ENCODE results near the gene ZNF292. TPM values are rescaled to one million over a fixed set of nuclear protein-coding genes. Genes with fewer than 3 reads are reported as not detected.

Gene ZNF292
- total RNA-seq (119 TPM), polyA plus RNA-seq (10 to 100 TPM; 25.6 to 44.1 (median 29.4) TPM)

GRCh38 chr6:87154993-87155841, at the start of gene ZNF292:
TSS of gene ZNF292 (plus strand) at chr6:87155565. CDS start at chr6:87155592, 27 bp downstream.
- peaks cover 75% of the 10 kb centered on the region for H3K4me1 ChIP-seq (ENCODE audit: control insufficient read depth, insufficient read depth, low read length, poor library complexity, severe bottlenecking)
- peak; percentile 92 to 99 (median 94) for DNase-seq
- Mint-ChIP-seq H3K36me3 (peaks cover 3% of the 10 kb centered on the region), H3K27ac (peak within 1 kb of the TSS; percentile 94 to 98 (median 98)), H3K4me1 (peaks cover 31 to 66% (median 42%) of the 10 kb centered on the region in 4 donors), H3K27me3 (no peaks in the 10 kb centered on the region), H3K4me3 (peak within 1 kb of the TSS; percentile 92 to 99 (median 96)), H3K9me3 (peaks cover 0 to 4% (median 0%) of the 10 kb centered on the region in 7 donors)
- H3K9me3 ChIP-seq (ENCODE audit: control insufficient read depth in 2 of 2, low read length in 2 of 2) = no peaks in the 10 kb centered on the region
- ATAC-seq (ENCODE audit: low read depth in 2 of 2) = peak; percentile 77 to 81
- peak within 1 kb of the TSS; percentile 99 for H3K27ac ChIP-seq (ENCODE audit: insufficient read depth, low read length, poor library complexity, severe bottlenecking)
- H3K27me3 ChIP-seq (ENCODE audit: control insufficient read depth, insufficient read depth, low read length) = no peaks in the 10 kb centered on the region
- H3K36me3 ChIP-seq (ENCODE audit: control insufficient read depth, insufficient read depth, low read length) = no peaks in the 10 kb centered on the region
- peak within 1 kb of the TSS; percentile 91 for H3K4me3 ChIP-seq (ENCODE audit: low read depth, low read length)

GRCh38 chr6:87105823-87106222, 49.5 kb upstream of the ZNF292 start:
- Histone ChIP-seq H3K36me3 (ENCODE audit: control insufficient read depth, insufficient read depth, low read length) (no peaks in the 10 kb centered on the region), H3K4me1 (ENCODE audit: control insufficient read depth, insufficient read depth, low read length, poor library complexity, severe bottlenecking) (no peaks in the 10 kb centered on the region), H3K27me3 (ENCODE audit: control insufficient read depth, insufficient read depth, low read length) (peaks cover 1% of the 10 kb centered on the region), H3K27ac (ENCODE audit: insufficient read depth, low read length, poor library complexity, severe bottlenecking) (no peak overlapping the region), H3K9me3 (ENCODE audit: control insufficient read depth in 2 of 2, low read length in 2 of 2) (no peaks in the 10 kb centered on the region), H3K4me3 (ENCODE audit: low read depth, low read length) (no peak overlapping the region)
- no peaks in the 10 kb centered on the region for H3K36me3 Mint-ChIP-seq
- DNase-seq (no peak), ATAC-seq (ENCODE audit: low read depth in 2 of 2) (no peak)
- peaks cover 0 to 2% (median 0%) of the 10 kb centered on the region in 7 donors for H3K9me3 Mint-ChIP-seq
- no peak overlapping the region for H3K27ac Mint-ChIP-seq
- no peak overlapping the region for H3K4me3 Mint-ChIP-seq
- peaks cover 11% of the 10 kb centered on the region for H3K27me3 Mint-ChIP-seq
- no peaks in the 10 kb centered on the region for H3K4me1 Mint-ChIP-seq

GRCh38 chr6:87110636-87111035, 44.7 kb upstream of the ZNF292 start:
- Mint-ChIP-seq H3K9me3 (peaks cover 0 to 2% (median 0%) of the 10 kb centered on the region in 7 donors), H3K4me3 (no peak overlapping the region), H3K27me3 (peaks cover 21% of the 10 kb centered on the region), H3K27ac (no peak overlapping the region), H3K4me1 (peaks cover 0 to 4% (median 0%) of the 10 kb centered on the region in 4 donors), H3K36me3 (no peaks in the 10 kb centered on the region)
- H3K9me3 ChIP-seq (ENCODE audit: control insufficient read depth in 2 of 2, low read length in 2 of 2) = no peaks in the 10 kb centered on the region
- no peaks in the 10 kb centered on the region for H3K36me3 ChIP-seq (ENCODE audit: control insufficient read depth, insufficient read depth, low read length)
- H3K27ac ChIP-seq (ENCODE audit: insufficient read depth, low read length, poor library complexity, severe bottlenecking) = no peak overlapping the region
- no peak for DNase-seq
- no peaks in the 10 kb centered on the region for H3K4me1 ChIP-seq (ENCODE audit: control insufficient read depth, insufficient read depth, low read length, poor library complexity, severe bottlenecking)
- H3K4me3 ChIP-seq (ENCODE audit: low read depth, low read length) = no peak overlapping the region
- no peak for ATAC-seq (ENCODE audit: low read depth in 2 of 2)
- H3K27me3 ChIP-seq (ENCODE audit: control insufficient read depth, insufficient read depth, low read length) = peaks cover 1% of the 10 kb centered on the region

GRCh38 chr6:87115402-87116135, 39.8 kb upstream of the ZNF292 start:
- Histone ChIP-seq H3K27ac (ENCODE audit: insufficient read depth, low read length, poor library complexity, severe bottlenecking) (no peak overlapping the region), H3K9me3 (ENCODE audit: control insufficient read depth in 2 of 2, low read length in 2 of 2) (no peaks in the 10 kb centered on the region), H3K36me3 (ENCODE audit: control insufficient read depth, insufficient read depth, low read length) (no peaks in the 10 kb centered on the region), H3K4me1 (ENCODE audit: control insufficient read depth, insufficient read depth, low read length, poor library complexity, severe bottlenecking) (no peaks in the 10 kb centered on the region), H3K4me3 (ENCODE audit: low read depth, low read length) (no peak overlapping the region), H3K27me3 (ENCODE audit: control insufficient read depth, insufficient read depth, low read length) (no peaks in the 10 kb centered on the region)
- peaks cover 0 to 4% (median 0%) of the 10 kb centered on the region in 4 donors for H3K4me1 Mint-ChIP-seq
- H3K4me3 Mint-ChIP-seq = no peak overlapping the region
- ATAC-seq (ENCODE audit: low read depth in 2 of 2) (no peak), DNase-seq (peak in 1 of 3 donors; percentile 23)
- H3K27me3 Mint-ChIP-seq = peaks cover 44% of the 10 kb centered on the region
- no peaks in the 10 kb centered on the region for H3K9me3 Mint-ChIP-seq
- no peaks in the 10 kb centered on the region for H3K36me3 Mint-ChIP-seq
- no peak overlapping the region for H3K27ac Mint-ChIP-seq

- ATAC-seq (ENCODE audit: low read depth in 2 of 2) = no peak
- Histone ChIP-seq H3K4me1 (ENCODE audit: control insufficient read depth, insufficient read depth, low read length, poor library complexity, severe bottlenecking) (no peaks in the 10 kb centered on the region), H3K9me3 (ENCODE audit: control insufficient read depth in 2 of 2, low read length in 2 of 2) (no peaks in the 10 kb centered on the region), H3K4me3 (ENCODE audit: low read depth, low read length) (no peak overlapping the region), H3K27me3 (ENCODE audit: control insufficient read depth, insufficient read depth, low read length) (peaks cover 2% of the 10 kb centered on the region), H3K36me3 (ENCODE audit: control insufficient read depth, insufficient read depth, low read length) (no peaks in the 10 kb centered on the region), H3K27ac (ENCODE audit: insufficient read depth, low read length, poor library complexity, severe bottlenecking) (no peak overlapping the region)
- Mint-ChIP-seq H3K4me1 (no peaks in the 10 kb centered on the region), H3K4me3 (no peak overlapping the region), H3K9me3 (no peaks in the 10 kb centered on the region), H3K27me3 (peaks cover 42% of the 10 kb centered on the region), H3K36me3 (no peaks in the 10 kb centered on the region), H3K27ac (no peak overlapping the region)
- DNase-seq = no peak
These were observed 38.4 kb upstream of the ZNF292 start for GRCh38 chr6:87116922-87117321.

GRCh38 chr6:87118054-87118453, 37.3 kb upstream of the ZNF292 start:
- no peak overlapping the region for H3K27ac ChIP-seq (ENCODE audit: insufficient read depth, low read length, poor library complexity, severe bottlenecking)
- no peaks in the 10 kb centered on the region for H3K4me1 ChIP-seq (ENCODE audit: control insufficient read depth, insufficient read depth, low read length, poor library complexity, severe bottlenecking)
- no peak for DNase-seq
- no peaks in the 10 kb centered on the region for H3K36me3 ChIP-seq (ENCODE audit: control insufficient read depth, insufficient read depth, low read length)
- H3K4me3 ChIP-seq (ENCODE audit: low read depth, low read length) = no peak overlapping the region
- Mint-ChIP-seq H3K4me3 (no peak overlapping the region), H3K27me3 (peaks cover 43% of the 10 kb centered on the region), H3K9me3 (peaks cover 0 to 3% (median 0%) of the 10 kb centered on the region in 7 donors), H3K27ac (no peak overlapping the region), H3K36me3 (no peaks in the 10 kb centered on the region), H3K4me1 (no peaks in the 10 kb centered on the region)
- peaks cover 2% of the 10 kb centered on the region for H3K27me3 ChIP-seq (ENCODE audit: control insufficient read depth, insufficient read depth, low read length)
- ATAC-seq (ENCODE audit: low read depth in 2 of 2) = no peak
- H3K9me3 ChIP-seq (ENCODE audit: control insufficient read depth in 2 of 2, low read length in 2 of 2) = no peaks in the 10 kb centered on the region

- no peak overlapping the region for H3K4me3 ChIP-seq (ENCODE audit: low read depth, low read length)
- Mint-ChIP-seq H3K4me3 (no peak overlapping the region), H3K36me3 (no peaks in the 10 kb centered on the region), H3K4me1 (no peaks in the 10 kb centered on the region), H3K9me3 (peaks cover 0 to 3% (median 0%) of the 10 kb centered on the region in 7 donors), H3K27me3 (peaks cover 44% of the 10 kb centered on the region), H3K27ac (no peak overlapping the region)
- H3K27ac ChIP-seq (ENCODE audit: insufficient read depth, low read length, poor library complexity, severe bottlenecking) = no peak overlapping the region
- H3K4me1 ChIP-seq (ENCODE audit: control insufficient read depth, insufficient read depth, low read length, poor library complexity, severe bottlenecking) = no peaks in the 10 kb centered on the region
- peak in 1 of 2 donors; percentile 24 for ATAC-seq (ENCODE audit: low read depth in 2 of 2)
- peaks cover 6% of the 10 kb centered on the region for H3K27me3 ChIP-seq (ENCODE audit: control insufficient read depth, insufficient read depth, low read length)
- H3K36me3 ChIP-seq (ENCODE audit: control insufficient read depth, insufficient read depth, low read length) = no peaks in the 10 kb centered on the region
- H3K9me3 ChIP-seq (ENCODE audit: control insufficient read depth in 2 of 2, low read length in 2 of 2) = no peaks in the 10 kb centered on the region
- no peak for DNase-seq
These were observed 32.9 kb upstream of the ZNF292 start for GRCh38 chr6:87122477-87122876.
